HG03175 (cell line): ENCODE results near the gene AFG1L.
"Not testable (repeated sequence)": the region's sequence is repeated elsewhere in the genome, so short reads cannot be mapped to it uniquely, and the experiment has no call there.

Experiments used
- ATAC-seq: cut with Tn5 transposase; IDR thresholded peaks from one replicate; pipeline ENCODE4 v1.9.1; 2021; ENCODE audit warnings: mild to moderate bottlenecking, moderate library complexity; ENCODE audit not compliant: unreplicated experiment

AFG1L gene

DNA sequence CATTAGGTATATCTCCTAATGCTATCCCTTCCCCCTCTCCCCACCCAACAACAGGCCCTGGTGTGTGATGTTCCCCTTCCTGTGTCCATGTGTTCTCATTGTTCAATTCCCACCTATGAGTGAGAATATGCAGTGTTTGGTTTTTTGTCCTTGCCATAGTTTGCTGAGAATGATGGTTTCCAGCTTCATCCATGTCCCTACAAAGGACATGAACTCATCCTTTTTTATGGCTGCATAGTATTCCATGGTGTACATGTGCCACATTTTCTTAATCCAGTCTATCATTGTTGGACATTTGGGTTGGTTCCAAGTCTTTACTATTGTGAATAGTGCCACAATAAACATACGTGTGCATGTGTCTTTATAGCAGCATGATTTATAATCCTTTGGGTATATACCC is 154.9 kb downstream of the AFG1L start:
- ATAC-seq, result not testable (repeated sequence)

DNA sequence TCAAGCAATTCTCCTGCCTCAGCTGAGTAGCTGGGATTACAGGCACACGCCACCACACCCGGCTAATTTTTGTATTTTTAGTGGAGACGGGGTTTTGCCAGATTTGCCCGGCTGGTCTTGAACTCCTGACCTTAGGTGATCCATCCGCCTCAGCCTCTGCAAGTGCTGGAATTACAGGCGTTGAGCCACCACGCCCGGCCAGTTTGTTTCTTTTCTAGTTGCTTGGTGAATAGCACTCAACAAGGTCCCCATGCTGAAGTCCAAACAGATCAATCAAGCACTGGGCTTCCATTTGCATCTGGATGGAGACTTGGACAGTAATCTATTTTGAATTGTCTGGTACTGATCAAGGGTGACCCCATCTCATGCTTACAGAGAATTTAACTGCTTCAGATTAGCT is 157.0 kb downstream of the AFG1L start:
- ATAC-seq, result no peak

GRCh38 chr6:108452711-108453195 is 157.9 kb downstream of the AFG1L start:
- no peak for ATAC-seq

- no peak for ATAC-seq
Observed at GRCh38 chr6:108453601-108454185, 158.8 kb downstream of the AFG1L start.

DNA sequence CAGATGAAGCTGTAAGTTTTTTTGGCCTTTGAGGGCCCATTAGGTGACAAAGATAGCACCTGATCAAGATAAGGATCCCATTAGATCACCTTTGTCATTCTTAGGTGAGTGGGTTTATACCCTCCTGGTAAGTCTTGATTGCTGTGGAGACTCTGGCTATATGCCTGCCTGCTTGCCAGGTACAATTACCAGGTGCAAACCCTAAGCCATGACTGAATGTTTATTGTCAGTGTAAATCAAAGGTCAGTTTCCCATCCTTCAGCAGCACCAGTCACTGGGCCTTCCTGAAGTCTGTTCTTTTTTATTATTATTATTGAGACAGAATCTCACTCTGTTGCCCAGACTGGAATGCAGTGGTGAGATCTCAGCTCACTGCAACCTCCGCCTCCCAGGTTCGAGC is 159.5 kb downstream of the AFG1L start:
- ATAC-seq, result no peak

DNA sequence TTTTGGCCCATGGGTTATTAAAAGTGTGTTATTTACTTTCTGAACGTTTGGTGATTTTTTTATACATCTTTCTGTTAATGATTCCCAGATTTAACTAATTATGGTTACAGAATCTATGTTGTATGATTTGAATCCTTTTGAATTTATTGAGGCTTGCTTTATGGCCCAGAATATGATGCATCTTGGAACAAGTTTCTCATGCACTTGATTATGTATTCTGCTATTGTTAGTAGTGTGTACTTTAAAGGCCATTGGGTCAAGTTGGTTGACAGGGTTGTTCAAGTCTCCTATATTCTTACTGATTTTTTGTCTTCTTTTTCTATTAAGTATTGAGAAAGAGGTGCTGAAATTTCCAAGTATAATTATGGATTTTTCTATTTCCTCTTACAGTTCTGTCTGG is 160.8 kb downstream of the AFG1L start:
- ATAC-seq, result no peak

- no peak for ATAC-seq
Observed at GRCh38 chr6:108463784-108464183, 168.9 kb downstream of the AFG1L start.

GRCh38 chr6:108464418-108465097 is 169.7 kb downstream of the AFG1L start:
- no peak for ATAC-seq

DNA sequence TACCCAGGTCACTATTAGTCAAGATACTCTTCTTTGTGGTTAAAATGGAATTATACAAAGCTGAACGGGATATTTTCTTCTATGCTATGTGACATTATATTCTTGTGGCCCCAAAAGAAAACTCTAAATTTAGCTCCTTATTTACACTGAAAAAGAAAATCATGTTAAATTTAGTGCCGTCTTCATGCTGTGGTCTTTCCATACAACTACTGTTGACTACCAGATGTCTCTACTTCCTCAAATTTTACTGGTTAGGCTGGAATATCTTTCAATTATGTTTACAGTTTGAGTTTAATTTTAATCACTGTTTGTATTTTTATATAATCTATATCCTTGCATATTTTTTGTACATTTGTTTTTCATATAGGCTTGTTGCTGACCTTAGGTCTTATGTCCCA is 170.2 kb downstream of the AFG1L start:
- ATAC-seq, result no peak

DNA sequence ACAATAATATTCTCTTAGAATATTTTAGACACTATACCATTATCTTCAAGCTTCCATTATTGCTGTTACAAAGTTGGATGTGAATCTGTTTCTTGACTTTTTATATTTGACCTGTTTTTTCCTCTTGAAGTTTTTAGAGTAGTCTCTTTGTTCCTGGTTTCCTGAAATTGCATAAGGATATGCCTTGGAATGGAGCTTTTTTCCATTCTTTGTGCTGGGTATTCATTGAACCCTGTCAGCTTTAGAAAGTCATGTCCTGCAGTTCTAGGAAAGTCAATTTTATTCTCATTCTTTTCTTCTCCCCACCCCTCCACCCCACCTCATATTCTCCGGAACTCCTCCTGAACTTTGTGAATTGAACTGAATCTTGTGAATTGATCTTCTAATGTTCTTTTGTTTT is 173.5 kb downstream of the AFG1L start:
- ATAC-seq, result no peak

GRCh38 chr6:108469316-108469715 is 174.5 kb downstream of the AFG1L start:
- no peak for ATAC-seq

GRCh38 chr6:108473197-108473596 is 178.3 kb downstream of the AFG1L start:
- ATAC-seq, result no peak

DNA sequence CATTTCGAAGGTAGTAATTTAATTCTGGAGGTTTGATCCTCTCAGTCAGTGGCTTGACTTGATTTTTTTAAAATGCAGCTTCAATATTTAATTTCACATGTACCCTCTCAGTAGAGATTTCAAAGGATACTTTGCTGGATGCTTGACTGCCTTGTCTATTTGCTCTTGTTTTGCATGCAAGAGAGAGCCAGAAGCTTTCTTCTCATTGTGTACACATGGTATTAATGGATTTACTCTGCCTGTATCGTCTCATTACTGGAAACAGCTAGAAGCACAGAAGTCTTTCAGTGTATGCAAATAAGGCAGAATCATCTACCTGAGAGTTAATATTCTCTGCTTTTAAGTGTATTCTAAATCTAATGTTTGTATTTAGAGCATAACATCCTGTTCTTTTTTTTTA is 181.5 kb downstream of the AFG1L start:
- ATAC-seq, result no peak

DNA sequence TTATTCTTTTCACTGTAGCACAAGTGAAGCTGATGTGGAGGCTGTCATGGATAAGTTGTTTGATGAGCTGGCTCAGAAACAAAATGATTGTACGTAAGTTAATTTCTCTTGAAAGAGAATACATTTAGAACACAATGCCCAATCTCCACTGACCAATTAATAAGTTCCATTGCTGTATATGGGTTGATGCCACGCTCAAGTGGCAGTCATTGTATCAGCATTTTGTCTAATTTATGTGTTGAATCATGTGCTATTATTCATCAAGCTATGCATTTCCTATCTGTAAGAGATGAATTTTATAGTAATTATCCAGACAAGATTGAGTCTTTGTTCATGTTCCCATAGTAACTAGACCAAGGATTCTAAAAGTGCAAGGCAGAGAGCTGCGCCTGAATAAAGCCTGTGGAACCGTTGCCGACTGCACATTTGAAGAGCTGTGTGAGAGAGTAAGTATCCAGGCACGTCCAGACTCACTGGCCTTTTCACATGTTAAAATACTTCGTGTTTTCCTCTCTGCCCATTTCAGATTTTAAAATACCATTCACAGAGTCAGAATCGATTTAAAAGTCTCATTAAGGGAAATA is 182.1 kb downstream of the AFG1L start:
- no peak for ATAC-seq

DNA sequence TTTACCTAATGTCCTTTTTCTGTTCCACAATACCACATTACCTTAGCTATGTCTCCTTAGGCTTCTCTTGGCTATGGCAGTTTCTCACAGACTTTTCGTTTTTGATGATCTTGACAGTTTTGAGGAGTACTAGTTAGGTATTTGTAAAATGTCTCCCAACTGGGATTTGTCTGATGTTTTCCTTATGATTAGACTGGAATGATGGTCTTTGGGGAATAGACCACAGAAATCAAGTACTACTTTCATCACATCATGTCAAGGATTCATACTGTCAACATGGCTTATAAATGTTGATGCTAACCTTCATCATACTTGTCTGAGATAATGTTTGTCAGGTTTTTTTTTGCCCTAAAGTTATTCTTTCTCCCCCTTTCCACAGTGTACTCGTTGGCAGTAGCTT is 187.7 kb downstream of the AFG1L start:
- ATAC-seq, result no peak

GRCh38 chr6:108484016-108484415 is 189.2 kb downstream of the AFG1L start:
- ATAC-seq, result no peak

DNA sequence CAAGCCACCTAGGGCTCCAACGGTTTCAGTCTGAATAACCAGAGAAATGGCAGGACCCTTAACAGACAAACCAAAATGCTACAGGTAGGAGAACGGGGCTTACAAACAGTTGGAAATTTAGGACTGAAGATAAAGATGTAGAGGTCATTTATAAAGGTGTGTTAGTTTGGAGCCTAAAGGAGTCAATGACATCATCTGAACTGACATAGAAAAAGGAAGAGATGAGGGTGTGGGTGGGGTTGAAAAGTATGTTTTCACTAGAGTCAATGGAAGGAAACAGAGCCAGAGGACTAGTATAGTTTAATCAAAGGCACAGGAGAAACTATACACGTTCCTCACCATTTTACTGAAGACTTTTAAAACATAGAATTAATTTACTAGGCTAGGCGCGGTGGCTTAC is 194.8 kb downstream of the AFG1L start:
- no peak for ATAC-seq

GRCh38 chr6:108492131-108492766 is 197.4 kb downstream of the AFG1L start:
- ATAC-seq, result no peak

GRCh38 chr6:108494434-108494833 is 199.6 kb downstream of the AFG1L start:
- no peak for ATAC-seq

DNA sequence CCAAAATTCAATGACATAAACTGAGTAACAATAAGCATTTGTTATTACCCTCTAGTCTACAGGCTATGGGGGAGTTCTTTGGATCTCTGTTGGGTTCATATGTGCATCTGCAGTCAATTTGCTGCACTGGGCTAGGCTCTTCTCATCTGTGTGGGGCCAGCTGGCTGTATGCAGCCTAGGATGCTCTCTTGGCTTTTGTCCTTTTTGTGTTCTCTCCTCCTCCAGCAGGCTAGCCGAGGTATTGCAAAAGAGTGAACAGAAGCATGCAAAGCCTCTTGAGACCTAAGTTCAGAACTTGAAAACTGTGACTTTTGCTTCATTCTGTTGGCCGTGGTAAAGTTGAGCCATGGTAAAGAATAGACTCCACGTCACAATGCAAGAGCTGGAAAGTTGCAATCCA is 203.0 kb downstream of the AFG1L start:
- no peak for ATAC-seq

GRCh38 chr6:108501559-108501958 is 206.7 kb downstream of the AFG1L start:
- no peak for ATAC-seq

GRCh38 chr6:108502832-108503231 is 208.0 kb downstream of the AFG1L start:
- no peak for ATAC-seq
